MM.1S (cell line): ENCODE results near the gene SECTM1.

Source experiments
- EZH2 ChIP-seq: fragments of 300-600 bp; sonication (generic); optimal IDR thresholded peaks from 2 replicates; pipeline ENCODE3; 2017; ENCODE audit warnings: low read depth, mild to moderate bottlenecking, antibody characterized with exemption, low read length, mixed read lengths
- EZH2phosphoT487 ChIP-seq: fragments of 300-600 bp; sonication (generic); IDR thresholded peaks from 2 replicates; pipeline ENCODE4 v1.6.1; 2018; ENCODE audit warnings: antibody characterized with exemption, low read length
- TF ChIP-seq, protein P1 (sequence below): fragments of 300-600 bp; sonication (generic); IDR thresholded peaks from 2 replicates; pipeline ENCODE4 v1.5.1; 2016; ENCODE audit warnings: antibody characterized with exemption, low read length, mixed read lengths

- TF ChIP-seq, protein P1, sequence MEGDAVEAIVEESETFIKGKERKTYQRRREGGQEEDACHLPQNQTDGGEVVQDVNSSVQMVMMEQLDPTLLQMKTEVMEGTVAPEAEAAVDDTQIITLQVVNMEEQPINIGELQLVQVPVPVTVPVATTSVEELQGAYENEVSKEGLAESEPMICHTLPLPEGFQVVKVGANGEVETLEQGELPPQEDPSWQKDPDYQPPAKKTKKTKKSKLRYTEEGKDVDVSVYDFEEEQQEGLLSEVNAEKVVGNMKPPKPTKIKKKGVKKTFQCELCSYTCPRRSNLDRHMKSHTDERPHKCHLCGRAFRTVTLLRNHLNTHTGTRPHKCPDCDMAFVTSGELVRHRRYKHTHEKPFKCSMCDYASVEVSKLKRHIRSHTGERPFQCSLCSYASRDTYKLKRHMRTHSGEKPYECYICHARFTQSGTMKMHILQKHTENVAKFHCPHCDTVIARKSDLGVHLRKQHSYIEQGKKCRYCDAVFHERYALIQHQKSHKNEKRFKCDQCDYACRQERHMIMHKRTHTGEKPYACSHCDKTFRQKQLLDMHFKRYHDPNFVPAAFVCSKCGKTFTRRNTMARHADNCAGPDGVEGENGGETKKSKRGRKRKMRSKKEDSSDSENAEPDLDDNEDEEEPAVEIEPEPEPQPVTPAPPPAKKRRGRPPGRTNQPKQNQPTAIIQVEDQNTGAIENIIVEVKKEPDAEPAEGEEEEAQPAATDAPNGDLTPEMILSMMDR = no peak
- TF ChIP-seq EZH2phosphoT487 (no peak), EZH2 (no peak)
Measured at GRCh38 chr17:82272495-82273326, 60.9 kb downstream of the SECTM1 start.
